Breast epithelium (tissue), 3 donors: Measurements from ENCODE around the gene GLIS1.

ENCODE experiments used
- POLR2A ChIP-seq: fragments of 450-650 bp; IDR thresholded peaks from one replicate; pipeline ENCODE4 v1.6.1; 2016; ENCODE audit warnings: antibody characterized with exemption, mild to moderate bottlenecking, moderate library complexity
- POLR2AphosphoS5 ChIP-seq, 3 donors: sonication (generic); formaldehyde crosslinking; IDR thresholded peaks; one replicate each; pipeline ENCODE4 v1.6.1; 2017; ENCODE audit warnings: antibody characterized with exemption in 3 of 3
- TF ChIP-seq, protein P1 (sequence below), 3 donors: fragments of 450-650 bp; IDR thresholded peaks; one replicate each; pipeline ENCODE4 v1.5.1; 2016 to 2017; ENCODE audit warnings: antibody characterized with exemption in 3 of 3, mild to moderate bottlenecking in 3 of 3, moderate library complexity in 3 of 3

DNA sequence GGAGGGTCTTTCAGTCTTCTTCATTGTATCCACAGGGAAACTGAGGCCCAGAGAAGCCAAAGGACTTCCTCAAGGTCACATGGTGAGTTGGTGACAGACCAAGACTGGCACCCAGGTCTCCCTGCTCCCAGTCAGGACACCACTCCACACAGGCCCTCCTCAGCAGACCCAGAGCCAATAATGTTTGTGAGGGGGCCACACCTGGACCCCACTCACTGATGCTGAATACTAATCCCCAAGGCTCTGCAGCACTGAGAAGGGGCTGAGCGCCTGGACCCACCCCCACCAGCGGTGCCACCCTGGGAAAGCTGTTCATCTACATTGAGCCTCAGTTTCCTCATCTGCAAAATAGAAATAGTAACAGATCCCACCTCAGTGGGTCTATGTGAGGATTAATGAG, 79.5 kb downstream of the GLIS1 start:
- TF ChIP-seq, protein P1, sequence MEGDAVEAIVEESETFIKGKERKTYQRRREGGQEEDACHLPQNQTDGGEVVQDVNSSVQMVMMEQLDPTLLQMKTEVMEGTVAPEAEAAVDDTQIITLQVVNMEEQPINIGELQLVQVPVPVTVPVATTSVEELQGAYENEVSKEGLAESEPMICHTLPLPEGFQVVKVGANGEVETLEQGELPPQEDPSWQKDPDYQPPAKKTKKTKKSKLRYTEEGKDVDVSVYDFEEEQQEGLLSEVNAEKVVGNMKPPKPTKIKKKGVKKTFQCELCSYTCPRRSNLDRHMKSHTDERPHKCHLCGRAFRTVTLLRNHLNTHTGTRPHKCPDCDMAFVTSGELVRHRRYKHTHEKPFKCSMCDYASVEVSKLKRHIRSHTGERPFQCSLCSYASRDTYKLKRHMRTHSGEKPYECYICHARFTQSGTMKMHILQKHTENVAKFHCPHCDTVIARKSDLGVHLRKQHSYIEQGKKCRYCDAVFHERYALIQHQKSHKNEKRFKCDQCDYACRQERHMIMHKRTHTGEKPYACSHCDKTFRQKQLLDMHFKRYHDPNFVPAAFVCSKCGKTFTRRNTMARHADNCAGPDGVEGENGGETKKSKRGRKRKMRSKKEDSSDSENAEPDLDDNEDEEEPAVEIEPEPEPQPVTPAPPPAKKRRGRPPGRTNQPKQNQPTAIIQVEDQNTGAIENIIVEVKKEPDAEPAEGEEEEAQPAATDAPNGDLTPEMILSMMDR (IDR thresholded peaks at IDR 0.05): no peak
- TF ChIP-seq POLR2A: no peak
- no peak for TF ChIP-seq POLR2AphosphoS5 (IDR thresholded peaks at IDR 0.05)
